ENCODE data around the gene ADGRA3.

DNA sequence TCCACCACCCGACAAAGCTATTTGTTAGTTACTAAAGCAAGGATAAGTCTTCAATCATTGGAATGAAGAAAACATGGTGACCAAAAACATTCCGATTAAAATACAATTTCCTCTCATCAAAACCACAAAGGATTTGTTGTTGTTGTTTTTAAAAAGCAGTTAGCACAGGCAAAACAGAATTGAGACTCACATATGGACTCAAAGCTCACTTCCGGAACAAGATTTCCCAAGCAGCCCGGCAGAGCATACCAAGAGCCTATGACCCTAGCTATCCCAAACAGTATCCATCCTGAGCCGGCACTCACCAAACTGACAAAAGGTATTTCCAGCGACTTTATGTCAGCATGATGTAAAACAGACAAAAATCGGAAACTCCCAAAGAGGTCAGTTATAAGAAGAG is 39.9 kb downstream of the ADGRA3 start:
- TF ChIP-seq, protein P1, sequence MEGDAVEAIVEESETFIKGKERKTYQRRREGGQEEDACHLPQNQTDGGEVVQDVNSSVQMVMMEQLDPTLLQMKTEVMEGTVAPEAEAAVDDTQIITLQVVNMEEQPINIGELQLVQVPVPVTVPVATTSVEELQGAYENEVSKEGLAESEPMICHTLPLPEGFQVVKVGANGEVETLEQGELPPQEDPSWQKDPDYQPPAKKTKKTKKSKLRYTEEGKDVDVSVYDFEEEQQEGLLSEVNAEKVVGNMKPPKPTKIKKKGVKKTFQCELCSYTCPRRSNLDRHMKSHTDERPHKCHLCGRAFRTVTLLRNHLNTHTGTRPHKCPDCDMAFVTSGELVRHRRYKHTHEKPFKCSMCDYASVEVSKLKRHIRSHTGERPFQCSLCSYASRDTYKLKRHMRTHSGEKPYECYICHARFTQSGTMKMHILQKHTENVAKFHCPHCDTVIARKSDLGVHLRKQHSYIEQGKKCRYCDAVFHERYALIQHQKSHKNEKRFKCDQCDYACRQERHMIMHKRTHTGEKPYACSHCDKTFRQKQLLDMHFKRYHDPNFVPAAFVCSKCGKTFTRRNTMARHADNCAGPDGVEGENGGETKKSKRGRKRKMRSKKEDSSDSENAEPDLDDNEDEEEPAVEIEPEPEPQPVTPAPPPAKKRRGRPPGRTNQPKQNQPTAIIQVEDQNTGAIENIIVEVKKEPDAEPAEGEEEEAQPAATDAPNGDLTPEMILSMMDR (IDR thresholded peaks at IDR 0.05; ENCODE audit: insufficient read depth, low read length, poor library complexity, severe bottlenecking): no peak
- TF ChIP-seq EZH2phosphoT487 (conservative IDR thresholded peaks at IDR 0.05; ENCODE audit: low read length): no peak

All from SU-DHL-6 (cell line).